Measurements from ENCODE around the gene LEO1.

The LEO1 gene

GRCh38 chr15:51931016-51931415, 40.6 kb downstream of the LEO1 start:
- no peak for DNase-seq (ENCODE audit: low read depth)

DNA sequence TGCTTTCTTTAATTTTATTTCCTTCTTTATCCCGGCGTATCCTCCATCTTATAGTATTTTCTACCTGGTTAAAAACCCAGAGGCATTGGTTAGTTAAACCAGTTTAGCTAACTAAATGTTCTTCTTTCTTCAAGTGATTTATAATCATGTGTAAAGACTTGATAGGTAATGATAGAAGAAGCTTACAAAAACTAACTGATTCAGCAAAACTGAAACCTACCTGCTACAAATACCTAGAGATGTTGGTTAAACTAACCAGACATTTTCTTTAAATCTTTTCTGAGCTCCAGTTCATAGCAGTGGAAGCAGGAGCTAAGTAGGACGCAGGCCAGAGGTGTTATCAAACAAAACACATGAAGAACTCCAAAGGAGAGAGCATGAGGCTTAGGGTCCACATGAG, 44.8 kb downstream of the LEO1 start:
- DNase-seq (ENCODE audit: low read depth): no peak

GRCh38 chr15:51924156-51925068, 47.2 kb downstream of the LEO1 start:
- no peak for DNase-seq (ENCODE audit: low read depth)

- DNase-seq (ENCODE audit: low read depth): no peak
Observed at GRCh38 chr15:51917493-51917892, 54.1 kb downstream of the LEO1 start.

GRCh38 chr15:51912528-51912927, 59.0 kb downstream of the LEO1 start:
- DNase-seq (ENCODE audit: low read depth): no peak

DNA sequence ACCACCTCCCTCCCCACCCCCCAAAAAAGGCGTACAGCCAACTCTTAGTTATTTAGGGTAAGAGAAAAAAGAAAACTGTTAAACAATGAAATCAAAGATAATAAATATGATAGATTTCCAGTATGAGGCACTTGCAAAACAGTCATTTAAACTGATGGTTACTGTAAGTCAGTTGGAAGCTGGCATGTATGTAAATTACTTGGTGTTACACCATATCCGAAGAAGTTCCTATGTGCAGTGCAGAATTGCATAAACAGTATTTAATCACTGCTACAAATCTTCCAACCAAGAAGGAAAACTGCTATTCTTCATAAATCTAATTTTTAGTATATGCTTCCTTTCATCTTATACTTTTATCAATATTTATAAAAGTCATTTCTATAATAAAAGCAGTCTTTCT, 62.0 kb downstream of the LEO1 start:
- DNase-seq (ENCODE audit: low read depth): no peak

- DNase-seq (ENCODE audit: low read depth): no peak
Observed at GRCh38 chr15:51908316-51908715, 63.3 kb downstream of the LEO1 start.

GRCh38 chr15:51907136-51907862, 64.3 kb downstream of the LEO1 start:
- DNase-seq (ENCODE audit: low read depth): no peak

- no peak for DNase-seq (ENCODE audit: low read depth)
Observed at GRCh38 chr15:51904931-51905330, 66.6 kb downstream of the LEO1 start.

GRCh38 chr15:51904421-51904820, 67.2 kb downstream of the LEO1 start:
- no peak for DNase-seq (ENCODE audit: low read depth)

GRCh38 chr15:51889486-51889885, 82.1 kb downstream of the LEO1 start:
- no peak for DNase-seq (ENCODE audit: low read depth)

DNA sequence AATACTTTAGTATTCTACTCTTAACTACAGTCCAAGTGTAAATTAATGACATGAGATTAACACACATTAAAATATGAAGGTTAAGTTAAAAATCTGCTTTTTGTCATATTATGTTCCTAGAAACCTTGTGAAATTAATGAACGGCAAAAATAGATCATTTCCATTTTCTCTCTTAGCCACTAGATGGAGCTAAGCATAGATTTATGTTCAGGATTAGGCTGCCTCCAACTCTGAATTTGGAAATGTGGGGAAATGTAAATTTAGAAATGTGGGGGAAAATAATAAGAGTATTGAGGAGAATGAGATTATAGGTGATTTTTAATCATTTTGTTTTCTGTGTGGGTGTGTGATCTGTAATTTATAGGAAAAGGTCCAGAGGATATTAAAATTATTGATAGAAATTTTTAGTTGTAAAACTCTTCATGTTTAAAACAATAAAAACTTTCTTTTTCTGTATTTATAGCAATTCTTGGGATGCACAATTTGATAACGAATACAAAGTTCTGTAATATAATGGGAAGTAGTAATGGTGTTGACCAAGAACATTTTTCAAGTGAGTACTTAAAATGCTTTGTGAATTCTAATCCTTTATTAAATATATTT, 82.9 kb downstream of the LEO1 start:
- DNase-seq (ENCODE audit: low read depth): no peak

Measured in stimulated activated CD8-positive, alpha-beta memory T cell treated with anti-CD3 and anti-CD28 coated beads, Interleukin-7, amount 100 ng/mL, for 24 hours (primary cell).